ENCODE results near the gene ANKRD16.

GRCh38 chr10:5888843-5889623 is 660 bp downstream of the ANKRD16 start:
- TF ChIP-seq POLR2AphosphoS5 (IDR thresholded peaks at IDR 0.05; ENCODE audit: borderline replicate concordance, low read depth, low read length) (no peak), EZH2 (IDR thresholded peaks at IDR 0.05) (no peak), FOXP2 (optimal IDR thresholded peaks at IDR 0.05; ENCODE audit: control extremely low read depth, extremely low read length, insufficient read depth) (no peak)

All from SK-N-MC (cell line).